HEK293T (cell line): ENCODE results near the gene TIA1.

ENCODE experiments used
- ARNT ChIP-seq: fragments of 450-650 bp; IDR thresholded peaks from 2 replicates; pipeline ENCODE4 v1.6.1; 2017; ENCODE audit warnings: mild to moderate bottlenecking
- BHLHE40 ChIP-seq: fragments of 450-650 bp; IDR thresholded peaks from 2 replicates; pipeline ENCODE4 v1.6.1; 2016; ENCODE audit warnings: mild to moderate bottlenecking, moderate library complexity, borderline replicate concordance
- CTBP1 ChIP-seq: fragments of 450-650 bp; IDR thresholded peaks from 2 replicates; pipeline ENCODE4 v1.6.1; 2016; ENCODE audit warnings: borderline replicate concordance
- ELF4 ChIP-seq: fragments of 450-650 bp; IDR thresholded peaks from 2 replicates; pipeline ENCODE4 v1.6.1; 2017; ENCODE audit warnings: antibody characterized with exemption
- FOXK2 ChIP-seq: fragments of 450-650 bp; IDR thresholded peaks from 2 replicates; pipeline ENCODE4 v1.6.1; 2016; ENCODE audit warnings: mild to moderate bottlenecking
- FOXM1 ChIP-seq: fragments of 450-650 bp; IDR thresholded peaks from 2 replicates; pipeline ENCODE4 v1.6.1; 2017; ENCODE audit warnings: mild to moderate bottlenecking, borderline replicate concordance
- HDGF ChIP-seq: fragments of 450-650 bp; IDR thresholded peaks from 2 replicates; pipeline ENCODE4 v1.6.1; 2017; ENCODE audit warnings: antibody characterized with exemption, borderline replicate concordance
- L3MBTL2 ChIP-seq: fragments of 450-650 bp; conservative IDR thresholded peaks from 2 replicates; pipeline ENCODE4 v1.6.1; 2016; ENCODE audit warnings: mild to moderate bottlenecking
- NFRKB ChIP-seq: fragments of 450-650 bp; IDR thresholded peaks from 2 replicates; pipeline ENCODE4 v1.6.1; 2016; ENCODE audit warnings: mild to moderate bottlenecking, moderate library complexity
- PKNOX1 ChIP-seq: fragments of 450-650 bp; IDR thresholded peaks from 2 replicates; pipeline ENCODE4 v1.6.1; 2016
- SP1 ChIP-seq: fragments of 450-650 bp; IDR thresholded peaks from 2 replicates; pipeline ENCODE4 v1.6.1; 2017
- SUZ12 ChIP-seq: fragments of 450-650 bp; IDR thresholded peaks from 2 replicates; pipeline ENCODE4 v1.6.1; 2016; ENCODE audit warnings: mild to moderate bottlenecking
- TARDBP ChIP-seq: fragments of 450-650 bp; IDR thresholded peaks from 2 replicates; pipeline ENCODE4 v1.6.1; 2016

- TF ChIP-seq FOXK2 (no peak), NFRKB (no peak), BHLHE40 (no peak), CTBP1 (no peak), PKNOX1 (no peak), TARDBP (no peak), ELF4 (no peak), SP1 (no peak), FOXM1 (no peak), HDGF (no peak), SUZ12 (no peak), ARNT (no peak), L3MBTL2 (no peak)
Measured at GRCh38 chr2:70211595-70211994, 36.8 kb downstream of the TIA1 start.
